Omental fat pad (tissue), 4 donors: Measurements from ENCODE around the gene ZNF428. TPM values are rescaled to one million over a fixed set of nuclear protein-coding genes. Genes with fewer than 3 reads are reported as not detected.

Experiments used
- ATAC-seq: fragments of 150-250 bp; one replicate; pipeline ENCODE4 v1.9.1; 2016; ENCODE audit warnings: mild to moderate bottlenecking, moderate library complexity; ENCODE audit not compliant: low FRiP score
- DNase-seq: peaks from one replicate; pipeline ENCODE4 v3.0.0-alpha.2; 2019; ENCODE audit warnings: low spot score
- total RNA-seq, 4 donors: library from RNA; depleted of rRNA; stranded (reverse); fragments of >200 nt; gene quantifications; one replicate each; pipeline ENCODE4 v1.1.0, GENCODE V29; 2016
- TF ChIP-seq, protein P1 (sequence below), 3 donors: fragments of 450-650 bp; IDR thresholded peaks; one replicate each; pipeline ENCODE4 v1.5.1; 2016 to 2017; ENCODE audit warnings: antibody characterized with exemption in 3 of 3, mild to moderate bottlenecking in 3 of 3, moderate library complexity in 2 of 3

Gene ZNF428
- total RNA-seq, 4 donors from 2014 or later: 15.4 to 22.1 (median 16.2) TPM

DNA sequence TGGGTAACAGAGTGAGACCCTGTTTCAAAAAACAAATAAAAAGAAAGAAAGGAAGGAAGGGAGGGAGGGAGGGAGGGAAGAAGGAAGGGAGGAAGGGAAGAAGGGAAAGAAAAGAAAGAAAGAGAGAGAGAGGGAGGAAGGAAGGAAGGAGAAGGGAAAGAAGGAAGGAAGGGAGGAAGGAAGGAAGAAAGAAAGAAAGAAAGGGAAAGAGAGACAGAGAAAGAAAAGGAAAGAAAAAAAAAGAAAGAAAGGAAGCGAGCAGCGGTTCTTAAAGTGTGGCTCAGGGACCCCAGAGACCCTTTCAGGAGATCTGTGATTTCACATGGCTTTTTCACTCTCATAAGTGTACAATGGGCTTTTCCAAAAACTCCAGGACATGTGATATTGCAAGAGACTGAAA is 30.1 kb upstream of the ZNF428 start:
- DNase-seq (no peak), ATAC-seq (no peak)
- TF ChIP-seq, protein P1, sequence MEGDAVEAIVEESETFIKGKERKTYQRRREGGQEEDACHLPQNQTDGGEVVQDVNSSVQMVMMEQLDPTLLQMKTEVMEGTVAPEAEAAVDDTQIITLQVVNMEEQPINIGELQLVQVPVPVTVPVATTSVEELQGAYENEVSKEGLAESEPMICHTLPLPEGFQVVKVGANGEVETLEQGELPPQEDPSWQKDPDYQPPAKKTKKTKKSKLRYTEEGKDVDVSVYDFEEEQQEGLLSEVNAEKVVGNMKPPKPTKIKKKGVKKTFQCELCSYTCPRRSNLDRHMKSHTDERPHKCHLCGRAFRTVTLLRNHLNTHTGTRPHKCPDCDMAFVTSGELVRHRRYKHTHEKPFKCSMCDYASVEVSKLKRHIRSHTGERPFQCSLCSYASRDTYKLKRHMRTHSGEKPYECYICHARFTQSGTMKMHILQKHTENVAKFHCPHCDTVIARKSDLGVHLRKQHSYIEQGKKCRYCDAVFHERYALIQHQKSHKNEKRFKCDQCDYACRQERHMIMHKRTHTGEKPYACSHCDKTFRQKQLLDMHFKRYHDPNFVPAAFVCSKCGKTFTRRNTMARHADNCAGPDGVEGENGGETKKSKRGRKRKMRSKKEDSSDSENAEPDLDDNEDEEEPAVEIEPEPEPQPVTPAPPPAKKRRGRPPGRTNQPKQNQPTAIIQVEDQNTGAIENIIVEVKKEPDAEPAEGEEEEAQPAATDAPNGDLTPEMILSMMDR (IDR thresholded peaks at IDR 0.05): no peak

DNA sequence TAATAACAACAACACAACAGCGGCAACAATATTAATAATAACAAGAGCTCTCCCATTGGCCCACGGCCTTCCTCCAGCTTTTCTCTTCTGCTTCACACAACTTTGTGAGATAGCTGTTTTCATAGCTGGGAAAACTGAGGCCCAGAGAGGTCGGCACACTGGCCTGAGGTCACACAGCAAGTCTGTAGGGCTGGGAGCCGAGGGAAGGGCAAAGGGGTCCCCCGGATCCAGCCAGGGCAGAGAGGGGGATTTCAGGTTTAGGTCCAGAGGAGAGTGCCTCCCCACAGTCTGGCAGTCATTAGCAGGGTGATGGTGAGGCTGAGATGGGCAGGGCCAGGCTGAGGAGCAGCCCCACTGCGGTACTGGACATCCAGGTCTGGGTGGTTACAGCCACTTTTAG is 29.2 kb upstream of the ZNF428 start:
- no peak for DNase-seq
- ATAC-seq: no peak
- TF ChIP-seq, protein P1 (IDR thresholded peaks at IDR 0.05): no peak

DNA sequence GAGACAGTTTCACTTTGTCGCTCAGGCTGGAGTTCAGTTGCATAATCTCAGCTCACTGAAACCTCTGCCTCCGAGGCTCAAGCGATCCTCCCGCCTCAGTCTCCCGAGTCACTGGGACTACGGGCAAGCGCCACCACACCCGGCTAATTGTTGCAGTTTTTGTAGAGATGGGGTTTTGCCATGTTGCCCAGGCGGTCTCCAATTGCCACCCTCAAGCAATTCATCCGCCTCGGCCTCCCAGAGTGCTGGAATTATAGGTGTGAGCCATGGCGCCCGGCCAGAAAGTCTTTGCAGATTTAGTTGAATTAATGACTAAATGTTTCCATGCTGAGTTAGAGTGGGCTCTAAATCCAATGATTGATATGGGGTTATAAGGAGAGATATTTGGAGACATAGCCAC is 24.8 kb upstream of the ZNF428 start:
- TF ChIP-seq, protein P1 (IDR thresholded peaks at IDR 0.05): no peak
- no peak for DNase-seq
- ATAC-seq: no peak

DNA sequence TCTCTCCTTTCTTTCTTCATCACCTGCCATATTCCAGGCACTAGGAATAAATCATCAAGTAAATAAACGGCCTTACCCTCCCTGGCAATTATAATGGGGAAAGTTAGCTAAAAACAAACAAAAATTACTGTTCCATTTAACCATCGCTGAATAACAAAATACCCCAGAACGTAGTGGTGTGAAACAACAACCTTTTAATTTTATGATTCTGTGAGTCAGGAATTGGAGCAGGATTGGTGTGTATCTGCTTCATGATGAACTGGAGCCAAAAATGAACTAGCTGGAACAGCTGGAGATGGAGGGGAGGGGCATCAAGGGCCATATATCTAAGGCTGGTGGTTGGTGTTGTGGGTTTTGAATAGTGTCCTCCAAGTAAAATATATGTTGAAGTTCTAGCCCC is 23.9 kb upstream of the ZNF428 start:
- DNase-seq (no peak), ATAC-seq (no peak)
- TF ChIP-seq, protein P1 (IDR thresholded peaks at IDR 0.05): no peak

DNA sequence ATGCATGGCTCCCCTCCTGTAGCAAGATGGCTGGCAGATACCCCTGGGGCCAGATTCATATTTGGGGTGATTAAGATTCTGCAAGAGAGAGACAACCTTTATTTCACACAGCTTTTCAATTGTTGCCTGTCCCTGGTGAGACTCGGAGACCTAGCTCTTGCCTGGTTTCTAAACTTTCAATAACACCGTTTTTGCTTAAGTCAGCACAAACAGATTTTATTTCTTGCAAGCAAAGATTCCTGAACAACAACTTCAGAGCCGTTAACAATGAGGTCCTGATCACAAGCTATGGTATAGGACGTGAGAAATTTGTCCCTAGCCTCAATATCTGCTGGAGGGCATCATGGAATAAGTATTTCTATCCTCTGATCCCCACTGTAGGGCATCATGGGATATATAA is 23.1 kb upstream of the ZNF428 start:
- ATAC-seq: no peak
- TF ChIP-seq, protein P1 (IDR thresholded peaks at IDR 0.05): no peak
- DNase-seq: no peak

DNA sequence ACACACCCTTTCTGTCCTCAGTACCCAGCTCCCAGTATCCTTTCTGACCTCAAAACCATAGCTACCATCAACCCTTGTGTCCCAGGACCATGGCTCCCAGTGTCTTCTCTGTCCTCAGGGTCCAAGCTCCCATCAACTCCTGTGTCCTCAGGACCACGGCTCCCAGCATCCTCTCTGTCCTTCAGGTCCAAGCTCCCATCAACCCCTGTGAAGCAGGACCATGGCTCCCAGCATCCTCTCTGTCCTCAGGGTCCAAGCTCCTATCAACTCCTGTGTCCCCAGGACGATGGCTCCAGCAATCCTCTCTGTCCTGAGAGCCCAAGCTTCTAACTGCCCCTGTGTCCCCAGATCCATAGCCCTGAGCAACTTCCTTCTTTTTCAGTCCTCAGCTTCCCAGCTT is 21.9 kb upstream of the ZNF428 start:
- ATAC-seq (no peak), DNase-seq (no peak)

DNA sequence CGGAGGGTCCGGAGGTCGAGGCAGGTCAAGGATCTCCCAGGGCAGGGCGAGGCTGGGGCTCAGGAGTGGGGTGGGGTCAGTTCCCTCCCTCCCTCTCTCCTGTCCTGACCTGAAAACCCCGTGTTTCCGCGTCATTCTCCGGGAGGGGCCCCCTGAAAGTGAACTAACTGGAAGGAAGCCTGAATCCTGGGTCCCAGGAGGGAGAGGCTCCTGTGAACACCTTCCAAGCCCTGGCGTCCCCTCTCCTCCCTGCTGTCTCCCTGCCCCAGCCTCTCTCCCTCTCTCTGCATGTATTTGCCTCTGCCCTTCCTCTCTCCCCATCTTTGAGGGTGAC is 21.0 kb upstream of the ZNF428 start:
- ATAC-seq (no peak), DNase-seq (no peak)
- TF ChIP-seq, protein P1 (IDR thresholded peaks at IDR 0.05): no peak

More for the DNA sequence above, 21.9 kb upstream of the ZNF428 start:
- TF ChIP-seq, protein P1 (IDR thresholded peaks at IDR 0.05): no peak
